Activated CD8-positive, alpha-beta T cell treated with anti-CD3 and anti-CD28 coated beads for 36 hours (primary cell): ENCODE measurements around the gene CREBBP. TPM values are rescaled to one million over a fixed set of nuclear protein-coding genes. Genes with fewer than 3 reads are reported as not detected.

Source experiments
- ATAC-seq: fragments of 200-7000 bp; cut with Tn5 transposase; one replicate; pipeline ENCODE4 v1.10.0; 2021; ENCODE audit warnings: mild to moderate bottlenecking, moderate library complexity
- CTCF ChIA-PET: fragments of 350-600 bp; sonication (Branson Sonifier 250); formaldehyde crosslinking; loops from one replicate; lab custom pipeline; 2021; ENCODE audit warnings: antibody characterized with exemption; lab: Charles Lee
- POLR2A ChIA-PET: fragments of 350-600 bp; sonication (Branson Sonifier 250); formaldehyde crosslinking; loops from one replicate; lab custom pipeline; 2021; ENCODE audit warnings: antibody characterized with exemption; lab: Charles Lee
- DNase-seq: peaks from one replicate; pipeline ENCODE4 v3.0.0-alpha.2; 2020
- H3K27ac Mint-ChIP-seq: one replicate; pipeline ENCODE4 v1.8.0; 2021; ENCODE audit warnings: mild to moderate bottlenecking, mixed read lengths
- H3K27me3 Mint-ChIP-seq: one replicate; pipeline ENCODE4 v1.8.0; 2021; ENCODE audit warnings: mixed read lengths
- H3K36me3 Mint-ChIP-seq: one replicate; pipeline ENCODE4 v1.8.0; 2021; ENCODE audit warnings: low read depth, mixed read lengths
- H3K4me1 Mint-ChIP-seq: one replicate; pipeline ENCODE4 v1.8.0; 2021; ENCODE audit warnings: low read depth, mixed read lengths
- H3K4me3 Mint-ChIP-seq: one replicate; pipeline ENCODE4 v1.8.0; 2021; ENCODE audit warnings: mild to moderate bottlenecking, moderate library complexity, mixed read lengths
- H3K9me3 Mint-ChIP-seq: one replicate; pipeline ENCODE4 v1.8.0; 2021; ENCODE audit warnings: mixed read lengths
- intact Hi-C: fragments of 100-400 bp; cut with micrococcal nuclease; formaldehyde crosslinking; loops from one replicate; pipeline ENCODE4 v1.10.0; 2022
- total RNA-seq, 2 experiments: library from RNA; stranded (reverse); gene quantifications; one replicate each; pipeline ENCODE4 v1.2.3, GENCODE V29; 2021
- TF ChIP-seq, protein P1 (sequence below): fragments of 200-600 bp; IDR thresholded peaks from one replicate; pipeline ENCODE4 v1.8.0; 2022; ENCODE audit warnings: antibody characterized with exemption, mild to moderate bottlenecking

The CREBBP gene
- total RNA-seq, 2 experiments from 2014 or later: 27.9 to 33.5 TPM

DNA sequence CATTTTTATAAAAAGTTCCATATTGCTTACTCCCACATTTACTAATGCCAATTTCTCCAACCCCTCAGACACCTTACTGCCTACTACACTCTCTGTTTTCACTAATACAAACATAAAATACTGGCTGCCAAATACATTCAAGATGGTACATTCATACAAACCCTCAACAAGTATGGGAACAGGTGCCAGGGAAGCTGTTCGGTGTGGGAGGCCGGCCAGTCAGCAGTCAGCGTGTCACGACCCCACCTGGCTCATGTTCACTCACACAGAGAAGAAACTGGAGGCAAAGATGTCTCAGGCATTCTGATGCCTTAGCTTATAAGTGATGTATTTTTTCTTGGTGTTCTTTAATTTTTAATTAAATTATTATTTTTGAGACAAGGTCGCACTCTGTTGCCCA, 120.8 kb downstream of the CREBBP start:
- Mint-ChIP-seq H3K27ac (peak overlapping the region; percentile 1), H3K4me1 (no peaks in the 10 kb centered on the region), H3K9me3 (no peaks in the 10 kb centered on the region), H3K36me3 (peaks cover 10% of the 10 kb centered on the region), H3K4me3 (no peak overlapping the region), H3K27me3 (no peaks in the 10 kb centered on the region)
- TF ChIP-seq, protein P1, sequence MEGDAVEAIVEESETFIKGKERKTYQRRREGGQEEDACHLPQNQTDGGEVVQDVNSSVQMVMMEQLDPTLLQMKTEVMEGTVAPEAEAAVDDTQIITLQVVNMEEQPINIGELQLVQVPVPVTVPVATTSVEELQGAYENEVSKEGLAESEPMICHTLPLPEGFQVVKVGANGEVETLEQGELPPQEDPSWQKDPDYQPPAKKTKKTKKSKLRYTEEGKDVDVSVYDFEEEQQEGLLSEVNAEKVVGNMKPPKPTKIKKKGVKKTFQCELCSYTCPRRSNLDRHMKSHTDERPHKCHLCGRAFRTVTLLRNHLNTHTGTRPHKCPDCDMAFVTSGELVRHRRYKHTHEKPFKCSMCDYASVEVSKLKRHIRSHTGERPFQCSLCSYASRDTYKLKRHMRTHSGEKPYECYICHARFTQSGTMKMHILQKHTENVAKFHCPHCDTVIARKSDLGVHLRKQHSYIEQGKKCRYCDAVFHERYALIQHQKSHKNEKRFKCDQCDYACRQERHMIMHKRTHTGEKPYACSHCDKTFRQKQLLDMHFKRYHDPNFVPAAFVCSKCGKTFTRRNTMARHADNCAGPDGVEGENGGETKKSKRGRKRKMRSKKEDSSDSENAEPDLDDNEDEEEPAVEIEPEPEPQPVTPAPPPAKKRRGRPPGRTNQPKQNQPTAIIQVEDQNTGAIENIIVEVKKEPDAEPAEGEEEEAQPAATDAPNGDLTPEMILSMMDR: no peak
- intact Hi-C loops: no loop called here
- CTCF ChIA-PET: no interaction called here
- POLR2A ChIA-PET: no interaction called here
- no peak for ATAC-seq
- DNase-seq: no peak

DNA sequence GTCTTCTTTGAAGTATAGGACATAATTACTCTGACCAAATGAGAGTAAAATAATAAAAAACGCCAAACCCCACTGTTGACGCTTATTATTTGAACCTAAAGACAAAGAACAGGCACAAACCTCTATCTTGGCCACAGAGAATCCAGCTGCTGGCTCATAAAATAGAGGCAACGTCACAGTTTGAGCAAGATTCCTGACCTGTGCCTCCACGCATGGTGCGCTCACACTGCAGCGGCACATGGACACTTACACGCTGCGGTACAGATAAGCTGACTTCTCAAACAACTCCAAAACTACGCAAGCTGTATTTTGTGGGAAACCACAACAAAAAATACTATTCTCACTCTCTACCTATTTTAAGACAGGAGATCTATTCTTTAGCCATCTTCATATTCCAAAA, 124.4 kb downstream of the CREBBP start:
- intact Hi-C loops: no loop called here
- ATAC-seq: no peak
- no peaks in the 10 kb centered on the region for H3K4me1 Mint-ChIP-seq
- TF ChIP-seq, protein P1: no peak
- H3K27me3 Mint-ChIP-seq: no peaks in the 10 kb centered on the region
- no peak for DNase-seq
- peaks cover 14% of the 10 kb centered on the region for H3K36me3 Mint-ChIP-seq
- ChIA-PET CTCF (no interaction called here), POLR2A (no interaction called here)
- no peak overlapping the region for H3K27ac Mint-ChIP-seq
- H3K4me3 Mint-ChIP-seq: no peak overlapping the region
- H3K9me3 Mint-ChIP-seq: no peaks in the 10 kb centered on the region

DNA sequence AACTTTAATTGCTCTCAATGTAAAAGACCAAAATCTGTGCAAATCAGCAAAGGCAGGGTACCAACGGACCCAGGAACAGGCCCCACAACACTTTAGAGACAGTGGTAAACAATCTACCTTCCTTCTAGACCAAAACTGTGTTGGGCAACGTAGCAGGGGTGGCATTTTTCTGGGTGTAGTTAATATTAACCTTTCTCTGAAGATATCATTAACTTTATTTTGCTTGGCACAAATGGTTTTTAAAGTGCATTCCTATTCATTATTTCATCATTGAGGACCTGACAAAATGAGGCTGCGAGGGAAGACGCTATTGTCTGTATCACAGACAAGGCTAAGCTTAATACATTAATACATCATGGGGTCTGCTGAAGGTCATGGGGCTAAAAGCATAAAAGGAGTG, 125.3 kb downstream of the CREBBP start:
- CTCF ChIA-PET: no interaction called here
- POLR2A ChIA-PET: no interaction called here
- DNase-seq (no peak), ATAC-seq (no peak)
- Mint-ChIP-seq H3K4me3 (no peak overlapping the region), H3K27ac (no peak overlapping the region), H3K9me3 (no peaks in the 10 kb centered on the region), H3K27me3 (no peaks in the 10 kb centered on the region), H3K36me3 (peaks cover 17% of the 10 kb centered on the region), H3K4me1 (peaks cover 3% of the 10 kb centered on the region)
- TF ChIP-seq, protein P1: no peak
- intact Hi-C loops: no loop called here

DNA sequence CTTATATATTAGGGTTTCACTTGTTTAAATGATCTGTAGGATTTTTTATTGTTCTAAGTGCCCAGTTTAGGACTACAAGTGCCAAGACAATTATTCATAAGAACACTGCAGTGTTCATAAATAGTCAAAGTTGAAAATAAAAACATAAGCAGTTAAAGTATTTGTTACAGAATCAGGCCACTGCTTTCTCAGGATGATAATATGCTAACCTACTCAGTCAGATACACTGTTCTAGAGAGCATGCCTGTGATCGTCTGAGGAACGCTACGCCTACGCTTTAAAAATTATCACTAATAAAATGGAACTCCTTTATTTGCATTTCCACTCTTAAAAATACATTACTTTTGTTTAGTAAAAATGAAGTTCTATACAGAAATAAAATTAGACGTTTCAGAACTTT, 125.7 kb downstream of the CREBBP start:
- TF ChIP-seq, protein P1: no peak
- Mint-ChIP-seq H3K27ac (no peak overlapping the region), H3K36me3 (peaks cover 17% of the 10 kb centered on the region), H3K9me3 (no peaks in the 10 kb centered on the region), H3K27me3 (no peaks in the 10 kb centered on the region), H3K4me3 (no peak overlapping the region), H3K4me1 (peaks cover 5% of the 10 kb centered on the region)
- ATAC-seq (no peak), DNase-seq (no peak)
- intact Hi-C loops: no loop called here
- ChIA-PET POLR2A (no interaction called here), CTCF (no interaction called here)

DNA sequence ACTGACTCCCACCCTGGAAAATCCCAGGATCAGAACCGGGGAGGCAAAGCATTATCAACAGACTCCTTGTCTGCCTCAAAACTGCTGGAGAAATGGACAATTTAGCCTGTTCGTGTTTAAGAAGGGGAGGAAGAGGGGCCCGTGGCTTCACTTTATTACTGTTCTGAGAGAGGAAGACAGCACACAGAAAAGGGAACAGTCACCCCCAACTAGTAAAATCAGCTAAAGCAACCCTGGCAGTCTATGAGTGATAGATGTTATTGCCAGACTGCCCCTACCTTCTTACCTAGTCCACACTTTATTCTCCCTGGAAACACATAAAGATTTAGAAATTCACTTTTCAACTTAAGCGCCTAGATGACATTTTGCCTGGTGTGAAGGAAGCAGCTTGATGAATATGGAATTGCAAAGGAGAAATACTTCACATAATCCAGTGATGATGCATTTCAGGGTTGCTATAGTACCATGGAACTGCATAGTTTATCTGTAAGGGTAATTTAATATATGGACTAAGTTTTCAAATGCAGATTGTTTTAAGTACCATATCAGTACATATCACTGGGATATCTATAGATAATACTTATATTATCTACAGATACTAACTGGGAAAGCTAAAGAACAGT, 126.3 kb downstream of the CREBBP start:
- CTCF ChIA-PET: no interaction called here
- DNase-seq (no peak), ATAC-seq (no peak)
- H3K27ac Mint-ChIP-seq: no peak overlapping the region
- TF ChIP-seq, protein P1: no peak
- H3K4me3 Mint-ChIP-seq: no peak overlapping the region
- no peaks in the 10 kb centered on the region for H3K9me3 Mint-ChIP-seq
- peaks cover 7% of the 10 kb centered on the region for H3K4me1 Mint-ChIP-seq
- POLR2A ChIA-PET: no interaction called here
- peaks cover 17% of the 10 kb centered on the region for H3K36me3 Mint-ChIP-seq
- intact Hi-C loops: no loop called here
- no peaks in the 10 kb centered on the region for H3K27me3 Mint-ChIP-seq
